GM12878 (cell line): ENCODE results near the gene SPATA25. TPM values are rescaled to one million over a fixed set of nuclear protein-coding genes. Genes with fewer than 3 reads are reported as not detected.

ENCODE experiments used
- ATAC-seq: fragments of 200-7000 bp; cut with Tn5 transposase; 3 replicates; pipeline ENCODE4 v1.9.1; 2020; ENCODE audit warnings: mild to moderate bottlenecking, moderate library complexity
- BruUV-seq: library from RNA; stranded (reverse); fragments of 400-500 nt; replicated peaks from 2 replicates; lab custom pipeline; 2021; lab: Mats Ljungman, UMichigan
- CTCF ChIA-PET: fragments of 300-600 bp; sonication (Branson Sonifier 250); formaldehyde crosslinking; extraction: SDS; loops from one replicate; lab custom pipeline; 2021; ENCODE audit warnings: inconsistent platforms; lab: Yijun Ruan, JAX
- POLR2A ChIA-PET: fragments of 350-600 bp; formaldehyde crosslinking; extraction: SDS; loops from one replicate; lab custom pipeline; 2021; ENCODE audit warnings: inconsistent platforms; lab: Charles Lee
- RAD21 ChIA-PET: fragments of 300-600 bp; sonication (Branson Sonifier 250); formaldehyde crosslinking; loops from one replicate; lab custom pipeline; 2023; ENCODE audit warnings: antibody characterized with exemption; ENCODE audit not compliant: unreplicated experiment; lab: Charles Lee
- SMC1A ChIA-PET: fragments of 300-600 bp; sonication (Branson Sonifier 250); formaldehyde crosslinking; loops from one replicate; lab custom pipeline; 2023; ENCODE audit not compliant: unreplicated experiment, uncharacterized antibody; lab: Charles Lee
- DNase-seq: peaks from one replicate; pipeline ENCODE4 v3.0.0-alpha.2; 2011; ENCODE audit warnings: low read depth, low spot score
- FAIRE-seq: peaks from 3 replicates; lab custom pipeline; 2011; peaks lifted over from hg19 to GRCh38; lab: Jason Lieb, UNC
- H2AFZ ChIP-seq: 2 replicates; pipeline ENCODE4 v1.6.0; 2011; ENCODE audit warnings: low read depth, low read length, control low read depth; ENCODE audit not compliant: control insufficient read depth
- H3K27ac ChIP-seq: 2 replicates; pipeline ENCODE4 v1.5.1; 2011; ENCODE audit warnings: control low read depth; ENCODE audit not compliant: control insufficient read depth, insufficient read depth
- H3K27me3 ChIP-seq, 2 experiments: replicated peaks in 1 of 2; 2 replicates each; pipeline versions ENCODE4 v1.6.0 to v1.6.1; 2011; ENCODE audit warnings: low read length in 1 of 2; ENCODE audit not compliant: control insufficient read depth in 2 of 2, insufficient read depth in 2 of 2
- H3K36me3 ChIP-seq, 2 experiments: 2 replicates each; pipeline ENCODE4 v1.5.1; 2011; ENCODE audit warnings: low read length in 1 of 2; ENCODE audit not compliant: control insufficient read depth in 2 of 2, insufficient read depth in 2 of 2
- H3K4me1 ChIP-seq: 2 replicates; pipeline ENCODE4 v1.6.1; 2011; ENCODE audit warnings: mild to moderate bottlenecking, low read length, moderate library complexity, mixed read lengths; ENCODE audit not compliant: control insufficient read depth, insufficient read depth
- H3K4me2 ChIP-seq: 2 replicates; pipeline ENCODE4 v1.6.0; 2011; ENCODE audit warnings: control low read depth; ENCODE audit not compliant: control insufficient read depth, insufficient read depth
- H3K4me3 ChIP-seq: fragments of 200-600 bp; sonication (generic); 2 replicates; pipeline ENCODE4 v1.5.1; 2016
- H3K79me2 ChIP-seq: 2 replicates; pipeline ENCODE4 v1.6.0; 2011; ENCODE audit warnings: low read length; ENCODE audit not compliant: control insufficient read depth, insufficient read depth
- H3K9ac ChIP-seq: 2 replicates; pipeline ENCODE4 v1.8.0; 2011; ENCODE audit warnings: low read length, control low read depth, mixed read lengths; ENCODE audit not compliant: control insufficient read depth, insufficient read depth
- H3K9me3 ChIP-seq: replicated peaks from 3 replicates; pipeline ENCODE4 v1.5.1; 2011; ENCODE audit warnings: mild to moderate bottlenecking, low read length; ENCODE audit not compliant: control insufficient read depth, insufficient read depth
- H4K20me1 ChIP-seq: 2 replicates; pipeline ENCODE4 v1.6.0; 2011; ENCODE audit not compliant: control insufficient read depth, insufficient read depth
- CHD4 ChIP-seq: fragments of 200-600 bp; sonication (generic); IDR thresholded peaks from 2 replicates; pipeline ENCODE4 v1.6.1; 2016; ENCODE audit warnings: mild to moderate bottlenecking
- FOS ChIP-seq: IDR thresholded peaks from 3 replicates; pipeline ENCODE4 v1.6.1; 2011; ENCODE audit warnings: borderline replicate concordance; ENCODE audit not compliant: insufficient read length; ENCODE audit errors: extremely low read depth
- GATAD2B ChIP-seq: fragments of 450-650 bp; conservative IDR thresholded peaks from 2 replicates; pipeline ENCODE4 v1.6.1; 2017; ENCODE audit warnings: low read depth, mild to moderate bottlenecking, moderate library complexity
- HDGF ChIP-seq: fragments of 450-650 bp; IDR thresholded peaks from 2 replicates; pipeline ENCODE4 v1.6.1; 2016; ENCODE audit warnings: antibody characterized with exemption
- IKZF1 ChIP-seq: fragments of 450-650 bp; conservative IDR thresholded peaks from 2 replicates; pipeline ENCODE4 v1.6.1; 2017; ENCODE audit warnings: antibody characterized with exemption, mild to moderate bottlenecking
- KDM1A ChIP-seq: fragments of 200-600 bp; sonication (generic); IDR thresholded peaks from 2 replicates; pipeline ENCODE4 v1.6.1; 2016; ENCODE audit warnings: borderline replicate concordance
- MXI1 ChIP-seq: fragments of 150-350 bp; IDR thresholded peaks from 2 replicates; pipeline ENCODE4 v1.6.1; 2011; ENCODE audit warnings: low read depth, mild to moderate bottlenecking, inconsistent platforms, low read length, improper control_type of control experiment
- POLR2AphosphoS2 ChIP-seq: IDR thresholded peaks from 2 replicates; pipeline ENCODE4 v1.6.1; 2011; ENCODE audit warnings: low read depth, mild to moderate bottlenecking, low read length, improper control_type of control experiment, moderate library complexity
- SMC3 ChIP-seq: IDR thresholded peaks from 2 replicates; pipeline ENCODE4 v1.6.1; 2011; ENCODE audit warnings: low read length, improper control_type of control experiment, borderline replicate concordance
- TARDBP ChIP-seq: IDR thresholded peaks from 2 replicates; pipeline ENCODE4 v1.6.1; 2016; ENCODE audit warnings: borderline replicate concordance
- ZNF274 ChIP-seq: IDR thresholded peaks from one replicate; pipeline ENCODE4 v1.8.0; 2011; ENCODE audit not compliant: insufficient read length, insufficient read depth
- WGBS: methylation state at CpG from one replicate; pipeline ENCODE4 v1.1.6; 2016; ENCODE audit warnings: low lambda C conversion rate; ENCODE audit not compliant: insufficient replicate concordance, insufficient coverage; ENCODE audit errors: missing lambda C conversion rate; 5-methylcytosine and 5-hydroxymethylcytosine counted together
- in situ Hi-C: fragments of 300-500 bp; cut with MboI; formaldehyde crosslinking; loops from 9 replicates; pipeline ENCODE4 v1.14.3; 2018; ENCODE audit warnings: mixed read lengths
- intact Hi-C: fragments of 100-400 bp; cut with micrococcal nuclease; formaldehyde crosslinking; loops from one replicate; pipeline ENCODE4 v1.14.2; 2022; ENCODE audit not compliant: unreplicated experiment
- polyA plus RNA-seq, 11 experiments: library from polyadenylated mRNA; depleted of rRNA in 4 of 11; unstranded in 6 of 11; stranded (reverse) in 5 of 11; fragments of >200 nt; fragmentation: Nextera tagmentation in 4 of 11; fragmentation: Illumina TruSeq in 1 of 11; extraction: Ambion mirVana in 4 of 11; extraction: Trizol in 1 of 11; gene quantifications; 1 replicate in 1 of 11; 2 replicates in 10 of 11; pipeline versions ENCODE4 v1.2.1 to v1.2.3, GENCODE V29; 2011 to 2016; ENCODE audit warnings: inconsistent platforms in 2 of 11, missing spikeins in 2 of 11, low read depth in 1 of 11
- total RNA-seq, 4 experiments: library from RNA; depleted of rRNA in 3 of 4; stranded (reverse); fragments of >200 nt in 3 of 4; fragmentation: Illumina TruSeq in 1 of 4; extraction: Trizol in 1 of 4; gene quantifications; 2 replicates each; pipeline versions ENCODE4 v1.2.1 to v1.2.3, GENCODE V29; 2013 to 2021
- TF ChIP-seq, protein P1 (sequence below): fragments of 450-650 bp; IDR thresholded peaks from 2 replicates; pipeline ENCODE4 v1.6.1; 2017; ENCODE audit warnings: mild to moderate bottlenecking, moderate library complexity
- TF ChIP-seq, protein P2 (sequence below): fragments of 450-650 bp; IDR thresholded peaks from 2 replicates; pipeline ENCODE4 v1.6.1; 2017; ENCODE audit warnings: borderline replicate concordance
- TF ChIP-seq, protein P3 (sequence below): IDR thresholded peaks from 2 replicates; pipeline ENCODE4 v1.6.1; 2012; ENCODE audit warnings: low read depth, low read length, improper control_type of control experiment

The SPATA25 gene
- total and polyA plus RNA-seq, 10 of the 15 experiments (the other 5 are each of a cell fraction or from before 2014, with no cell fraction given): 0.28 to 2.9 (median 1.3) TPM; not detected in 3

DNA sequence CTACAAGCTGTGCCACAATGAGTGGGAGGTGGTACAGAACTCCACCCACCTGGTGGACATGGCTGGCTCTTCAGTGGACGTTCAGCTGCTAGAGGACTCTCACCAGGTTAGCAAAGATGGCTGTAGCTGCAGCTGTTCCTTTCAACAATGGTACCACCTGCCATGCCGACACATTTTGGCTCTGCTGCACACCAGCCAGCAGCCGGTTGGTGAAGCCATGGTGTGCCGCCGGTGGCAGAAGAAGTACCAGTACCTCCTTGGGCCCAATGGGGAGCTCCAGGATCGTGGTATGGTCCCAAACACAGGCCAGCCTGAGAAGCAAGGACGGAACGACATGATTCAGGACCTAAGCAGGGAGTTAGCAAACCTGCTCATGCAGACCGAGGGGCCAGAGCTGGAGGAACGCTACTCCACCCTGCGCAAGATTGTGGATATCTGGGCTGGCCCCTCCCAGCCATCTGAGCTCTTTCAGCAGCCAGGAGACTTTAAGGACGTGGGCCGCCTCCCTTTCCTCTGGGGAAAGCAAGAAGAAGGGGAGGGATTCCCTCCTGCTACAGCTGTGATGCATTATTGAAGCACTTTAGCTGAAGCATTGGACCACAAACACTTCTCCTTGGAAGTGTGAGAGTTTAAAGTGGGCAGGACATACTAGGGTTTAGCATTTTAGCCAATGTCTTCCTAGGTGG is 9.2 kb downstream of the SPATA25 start:
- peaks cover 5 to 6% of the 10 kb centered on the region in 2 experiments; a peak in 2 of 4 replicates for H3K36me3 ChIP-seq
- CTCF ChIA-PET: no interaction called here
- POLR2A ChIA-PET: no interaction called here
- in situ Hi-C loops (no loop called here), intact Hi-C loops (no loop called here)
- FAIRE-seq (no peak), ATAC-seq (no peak), DNase-seq (no peak)
- no peaks in the 10 kb centered on the region for H3K4me1 ChIP-seq
- H3K79me2 ChIP-seq: peaks cover 11% of the 10 kb centered on the region
- no peak overlapping the region for H3K4me3 ChIP-seq
- no peak overlapping the region for H3K27ac ChIP-seq
- TF ChIP-seq FOS: no peak
- TF ChIP-seq, protein P1, sequence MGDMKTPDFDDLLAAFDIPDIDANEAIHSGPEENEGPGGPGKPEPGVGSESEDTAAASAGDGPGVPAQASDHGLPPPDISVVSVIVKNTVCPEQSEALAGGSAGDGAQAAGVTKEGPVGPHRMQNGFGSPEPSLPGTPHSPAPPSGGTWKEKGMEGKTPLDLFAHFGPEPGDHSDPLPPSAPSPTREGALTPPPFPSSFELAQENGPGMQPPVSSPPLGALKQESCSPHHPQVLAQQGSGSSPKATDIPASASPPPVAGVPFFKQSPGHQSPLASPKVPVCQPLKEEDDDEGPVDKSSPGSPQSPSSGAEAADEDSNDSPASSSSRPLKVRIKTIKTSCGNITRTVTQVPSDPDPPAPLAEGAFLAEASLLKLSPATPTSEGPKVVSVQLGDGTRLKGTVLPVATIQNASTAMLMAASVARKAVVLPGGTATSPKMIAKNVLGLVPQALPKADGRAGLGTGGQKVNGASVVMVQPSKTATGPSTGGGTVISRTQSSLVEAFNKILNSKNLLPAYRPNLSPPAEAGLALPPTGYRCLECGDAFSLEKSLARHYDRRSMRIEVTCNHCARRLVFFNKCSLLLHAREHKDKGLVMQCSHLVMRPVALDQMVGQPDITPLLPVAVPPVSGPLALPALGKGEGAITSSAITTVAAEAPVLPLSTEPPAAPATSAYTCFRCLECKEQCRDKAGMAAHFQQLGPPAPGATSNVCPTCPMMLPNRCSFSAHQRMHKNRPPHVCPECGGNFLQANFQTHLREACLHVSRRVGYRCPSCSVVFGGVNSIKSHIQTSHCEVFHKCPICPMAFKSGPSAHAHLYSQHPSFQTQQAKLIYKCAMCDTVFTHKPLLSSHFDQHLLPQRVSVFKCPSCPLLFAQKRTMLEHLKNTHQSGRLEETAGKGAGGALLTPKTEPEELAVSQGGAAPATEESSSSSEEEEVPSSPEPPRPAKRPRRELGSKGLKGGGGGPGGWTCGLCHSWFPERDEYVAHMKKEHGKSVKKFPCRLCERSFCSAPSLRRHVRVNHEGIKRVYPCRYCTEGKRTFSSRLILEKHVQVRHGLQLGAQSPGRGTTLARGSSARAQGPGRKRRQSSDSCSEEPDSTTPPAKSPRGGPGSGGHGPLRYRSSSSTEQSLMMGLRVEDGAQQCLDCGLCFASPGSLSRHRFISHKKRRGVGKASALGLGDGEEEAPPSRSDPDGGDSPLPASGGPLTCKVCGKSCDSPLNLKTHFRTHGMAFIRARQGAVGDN: no peak
- TF ChIP-seq HDGF: no peak
- TF ChIP-seq POLR2AphosphoS2: no peak
- no peak for TF ChIP-seq SMC3
- TF ChIP-seq GATAD2B: no peak
- TF ChIP-seq CHD4: no peak
- no peak for TF ChIP-seq TARDBP
- TF ChIP-seq KDM1A: no peak
- no peak for TF ChIP-seq ZNF274
- TF ChIP-seq, protein P2, sequence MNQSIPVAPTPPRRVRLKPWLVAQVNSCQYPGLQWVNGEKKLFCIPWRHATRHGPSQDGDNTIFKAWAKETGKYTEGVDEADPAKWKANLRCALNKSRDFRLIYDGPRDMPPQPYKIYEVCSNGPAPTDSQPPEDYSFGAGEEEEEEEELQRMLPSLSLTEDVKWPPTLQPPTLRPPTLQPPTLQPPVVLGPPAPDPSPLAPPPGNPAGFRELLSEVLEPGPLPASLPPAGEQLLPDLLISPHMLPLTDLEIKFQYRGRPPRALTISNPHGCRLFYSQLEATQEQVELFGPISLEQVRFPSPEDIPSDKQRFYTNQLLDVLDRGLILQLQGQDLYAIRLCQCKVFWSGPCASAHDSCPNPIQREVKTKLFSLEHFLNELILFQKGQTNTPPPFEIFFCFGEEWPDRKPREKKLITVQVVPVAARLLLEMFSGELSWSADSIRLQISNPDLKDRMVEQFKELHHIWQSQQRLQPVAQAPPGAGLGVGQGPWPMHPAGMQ: no peak
- TF ChIP-seq, protein P3, sequence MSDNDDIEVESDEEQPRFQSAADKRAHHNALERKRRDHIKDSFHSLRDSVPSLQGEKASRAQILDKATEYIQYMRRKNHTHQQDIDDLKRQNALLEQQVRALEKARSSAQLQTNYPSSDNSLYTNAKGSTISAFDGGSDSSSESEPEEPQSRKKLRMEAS: no peak
- no peak for TF ChIP-seq IKZF1
- no peak for TF ChIP-seq MXI1
- BruUV-seq: no TSS peak
- 87% methylated on average over 13 of the region's 13 CpGs for WGBS
- H3K9me3 ChIP-seq: no peaks in the 10 kb centered on the region
- RAD21 ChIA-PET: no interaction called here
- H3K4me2 ChIP-seq: no peak overlapping the region
- H2AFZ ChIP-seq: no peak overlapping the region
- no peaks in the 10 kb centered on the region for H3K27me3 ChIP-seq
- H3K9ac ChIP-seq: no peak overlapping the region
- no peaks in the 10 kb centered on the region for H4K20me1 ChIP-seq
- SMC1A ChIA-PET: interaction anchor here (1.1 kb wide), 1 partner anchor 14 kb away, joined by 3 read pairs; no protein-coding TSS in a partner anchor
